Measurements from ENCODE around the gene PKDCC. TPM values are rescaled to one million over a fixed set of nuclear protein-coding genes. Genes with fewer than 3 reads are reported as not detected.

PKDCC gene
- total RNA-seq, 1 experiment from 2014 or later: 3.9 TPM

GRCh38 chr2:42040643-42041278, 7.1 kb upstream of the PKDCC start:
- intact Hi-C loops (cut with micrococcal nuclease; ENCODE audit: unreplicated experiment): no loop called here
- no peak overlapping the region for H2AFZ ChIP-seq

GRCh38 chr2:42041377-42042127, 6.3 kb upstream of the PKDCC start:
- TF ChIP-seq CTCF (conservative IDR thresholded peaks at IDR 0.05): no peak
- no peak for TF ChIP-seq EZH2 (IDR thresholded peaks at IDR 0.05; ENCODE audit: low read depth)
- H3K4me2 ChIP-seq: no peak overlapping the region
- no peaks in the 10 kb centered on the region for H3K9me3 ChIP-seq (ENCODE audit: insufficient read depth, low read depth)
- H3K4me3 ChIP-seq: no peak overlapping the region
- H2AFZ ChIP-seq: no peak overlapping the region
- no peaks in the 10 kb centered on the region for H3K79me2 ChIP-seq (ENCODE audit: low read depth)
- BruUV-seq (replicated peaks): no TSS peak
- intact Hi-C loops (cut with micrococcal nuclease; ENCODE audit: unreplicated experiment): no loop called here
- H3K27ac ChIP-seq: no peak overlapping the region
- H3K36me3 ChIP-seq (ENCODE audit: low read depth): no peaks in the 10 kb centered on the region
- H4K20me1 ChIP-seq (ENCODE audit: insufficient read depth): no peaks in the 10 kb centered on the region
- POLR2A ChIA-PET (ENCODE audit: unreplicated experiment): no interaction called here
- CTCF ChIA-PET: no interaction called here
- DNase-seq: no peak
- H3K9me2 ChIP-seq (ENCODE audit: insufficient read depth): no peaks in the 10 kb centered on the region
- no peaks in the 10 kb centered on the region for H3F3A ChIP-seq (ENCODE audit: insufficient read depth, low read depth)
- no peaks in the 10 kb centered on the region for H3K4me1 ChIP-seq (replicated peaks; ENCODE audit: insufficient read depth)
- peaks cover 9% of the 10 kb centered on the region; the same call in 1 of the 2 replicates for H3K27me3 ChIP-seq (ENCODE audit: insufficient read depth, low read depth)

More at GRCh38 chr2:42040643-42041278, 7.1 kb upstream of the PKDCC start:
- Histone ChIP-seq H3F3A (ENCODE audit: insufficient read depth, low read depth) (no peaks in the 10 kb centered on the region), H3K4me2 (no peak overlapping the region), H3K79me2 (ENCODE audit: low read depth) (no peaks in the 10 kb centered on the region), H3K4me1 (replicated peaks; ENCODE audit: insufficient read depth) (no peaks in the 10 kb centered on the region), H3K9me2 (ENCODE audit: insufficient read depth) (no peaks in the 10 kb centered on the region), H4K20me1 (ENCODE audit: insufficient read depth) (no peaks in the 10 kb centered on the region), H3K27me3 (ENCODE audit: insufficient read depth, low read depth) (peaks cover 9% of the 10 kb centered on the region; the same call in 1 of the 2 replicates), H3K36me3 (ENCODE audit: low read depth) (no peaks in the 10 kb centered on the region), H3K4me3 (no peak overlapping the region), H3K9me3 (ENCODE audit: insufficient read depth, low read depth) (no peaks in the 10 kb centered on the region), H3K27ac (no peak overlapping the region)
- BruUV-seq (replicated peaks): no TSS peak
- DNase-seq: no peak
- ChIA-PET CTCF (no interaction called here), POLR2A (ENCODE audit: unreplicated experiment) (no interaction called here)
- TF ChIP-seq EZH2 (IDR thresholded peaks at IDR 0.05; ENCODE audit: low read depth): no peak
- TF ChIP-seq CTCF (conservative IDR thresholded peaks at IDR 0.05): no peak

GRCh38 chr2:42042631-42043355, 5.0 kb upstream of the PKDCC start:
- ChIA-PET POLR2A (ENCODE audit: unreplicated experiment) (no interaction called here), CTCF (no interaction called here)
- Histone ChIP-seq H3K27ac (no peak overlapping the region), H3K9me3 (ENCODE audit: insufficient read depth, low read depth) (no peaks in the 10 kb centered on the region), H3K4me3 (no peak overlapping the region), H3K9me2 (ENCODE audit: insufficient read depth) (no peaks in the 10 kb centered on the region), H2AFZ (no peak overlapping the region), H3K36me3 (ENCODE audit: low read depth) (no peaks in the 10 kb centered on the region), H3K79me2 (ENCODE audit: low read depth) (no peaks in the 10 kb centered on the region), H3F3A (ENCODE audit: insufficient read depth, low read depth) (no peaks in the 10 kb centered on the region), H4K20me1 (ENCODE audit: insufficient read depth) (no peaks in the 10 kb centered on the region), H3K27me3 (ENCODE audit: insufficient read depth, low read depth) (peaks cover 16% of the 10 kb centered on the region; the same call in 1 of the 2 replicates), H3K4me2 (no peak overlapping the region), H3K4me1 (replicated peaks; ENCODE audit: insufficient read depth) (no peaks in the 10 kb centered on the region)
- no peak for TF ChIP-seq CTCF (conservative IDR thresholded peaks at IDR 0.05)
- TF ChIP-seq EZH2 (IDR thresholded peaks at IDR 0.05; ENCODE audit: low read depth): no peak
- DNase-seq: no peak
- intact Hi-C loops (cut with micrococcal nuclease; ENCODE audit: unreplicated experiment): no loop called here
- BruUV-seq (replicated peaks): no TSS peak
